MCF 10A (cell line): ENCODE results near the gene RIMS1. TPM values are rescaled to one million over a fixed set of nuclear protein-coding genes. Genes with fewer than 3 reads are reported as not detected.

Experiments used
- BruUV-seq: library from RNA; stranded (reverse); fragments of 400-500 nt; replicated peaks from 2 replicates; lab custom pipeline; 2021; lab: Mats Ljungman, UMichigan
- CTCF ChIA-PET: fragments of 300-600 bp; sonication (Branson Sonifier 250); formaldehyde crosslinking; extraction: SDS; loops from one replicate; lab custom pipeline; 2021; ENCODE audit warnings: antibody characterized with exemption, inconsistent platforms; lab: Yijun Ruan, JAX
- POLR2A ChIA-PET: fragments of 300-600, 350-650 bp; sonication (Branson Sonifier 250); formaldehyde crosslinking; extraction: SDS; loops from one replicate; lab custom pipeline; 2020; ENCODE audit warnings: antibody characterized with exemption, inconsistent platforms; lab: Yijun Ruan, JAX
- DNase-seq: peaks from one replicate; pipeline ENCODE4 v3.0.0-alpha.2; 2018; ENCODE audit not compliant: unreplicated experiment
- H3K27ac Mint-ChIP-seq: one replicate; pipeline ENCODE4 v1.8.0; 2022; ENCODE audit warnings: mild to moderate bottlenecking, low read depth, mixed read lengths; ENCODE audit not compliant: unreplicated experiment
- H3K27me3 Mint-ChIP-seq: one replicate; pipeline ENCODE4 v1.8.0; 2022; ENCODE audit warnings: mixed read lengths; ENCODE audit not compliant: insufficient read depth, unreplicated experiment
- H3K36me3 Mint-ChIP-seq: one replicate; pipeline ENCODE4 v1.8.0; 2022; ENCODE audit warnings: mild to moderate bottlenecking, moderate library complexity, mixed read lengths; ENCODE audit not compliant: insufficient read depth, unreplicated experiment
- H3K4me1 Mint-ChIP-seq: one replicate; pipeline ENCODE4 v1.8.0; 2022; ENCODE audit warnings: mixed read lengths; ENCODE audit not compliant: insufficient read depth, unreplicated experiment
- H3K4me3 Mint-ChIP-seq: one replicate; pipeline ENCODE4 v1.8.0; 2022; ENCODE audit warnings: mild to moderate bottlenecking, moderate library complexity, mixed read lengths; ENCODE audit not compliant: unreplicated experiment
- H3K9me3 Mint-ChIP-seq: one replicate; pipeline ENCODE4 v1.8.0; 2022; ENCODE audit warnings: mixed read lengths; ENCODE audit not compliant: unreplicated experiment
- CTCF ChIP-seq: fragments of 200-600 bp; IDR thresholded peaks from one replicate; pipeline ENCODE4 v1.8.0; 2022; ENCODE audit warnings: antibody characterized with exemption, mild to moderate bottlenecking; ENCODE audit not compliant: unreplicated experiment
- intact Hi-C: fragments of 100-400 bp; cut with micrococcal nuclease; formaldehyde crosslinking; loops from 2 replicates; pipeline ENCODE4 v1.14.1; 2022
- total RNA-seq: library from RNA; stranded (reverse); gene quantifications from 2 replicates; pipeline ENCODE4 v1.2.3, GENCODE V29; 2022

RIMS1 gene
- total RNA-seq, 1 experiment from 2014 or later, result not detected

- Mint-ChIP-seq H3K4me3 (no peak overlapping the region), H3K27me3 (peaks cover 58% of the 10 kb centered on the region), H3K27ac (no peak overlapping the region), H3K9me3 (peaks cover 7% of the 10 kb centered on the region), H3K36me3 (no peaks in the 10 kb centered on the region), H3K4me1 (no peaks in the 10 kb centered on the region)
- POLR2A ChIA-PET, result no interaction called here
- BruUV-seq, result no TSS peak
- no peak for DNase-seq
- CTCF ChIA-PET, result interaction anchor here (1.2 kb wide), 1 partner anchor 9 kb away, joined by 4 read pairs; no protein-coding TSS in a partner anchor
- intact Hi-C loops, result no loop called here
- TF ChIP-seq CTCF, result no peak
Observed at GRCh38 chr6:71889366-71889765, 3.0 kb downstream of the RIMS1 start.

GRCh38 chr6:71892641-71893040, 6.3 kb downstream of the RIMS1 start:
- ChIA-PET CTCF (interaction anchor here (0.6 kb wide), 1 partner anchor 52 kb away, joined by 3 read pairs; no protein-coding TSS in a partner anchor), POLR2A (no interaction called here)
- no peak for DNase-seq
- no TSS peak for BruUV-seq
- Mint-ChIP-seq H3K4me1 (no peaks in the 10 kb centered on the region), H3K9me3 (no peaks in the 10 kb centered on the region), H3K4me3 (no peak overlapping the region), H3K36me3 (no peaks in the 10 kb centered on the region), H3K27ac (no peak overlapping the region), H3K27me3 (peaks cover 57% of the 10 kb centered on the region)
- intact Hi-C loops, result no loop called here
- no peak for TF ChIP-seq CTCF

- H3K4me3 Mint-ChIP-seq, result no peak overlapping the region
- no peak for DNase-seq
- no peak for TF ChIP-seq CTCF
- no peaks in the 10 kb centered on the region for H3K9me3 Mint-ChIP-seq
- peaks cover 15% of the 10 kb centered on the region for H3K27me3 Mint-ChIP-seq
- no TSS peak for BruUV-seq
- CTCF ChIA-PET, result no interaction called here
- no peak overlapping the region for H3K27ac Mint-ChIP-seq
- no peaks in the 10 kb centered on the region for H3K36me3 Mint-ChIP-seq
- POLR2A ChIA-PET, result no interaction called here
- no peaks in the 10 kb centered on the region for H3K4me1 Mint-ChIP-seq
- intact Hi-C loops, result no loop called here
Observed at GRCh38 chr6:71900642-71901041, 14.3 kb downstream of the RIMS1 start.

- no peak for DNase-seq
- intact Hi-C loops, result no loop called here
- Mint-ChIP-seq H3K27ac (no peak overlapping the region), H3K9me3 (no peaks in the 10 kb centered on the region), H3K36me3 (no peaks in the 10 kb centered on the region), H3K27me3 (peaks cover 4% of the 10 kb centered on the region), H3K4me3 (no peak overlapping the region), H3K4me1 (no peaks in the 10 kb centered on the region)
- no peak for TF ChIP-seq CTCF
- CTCF ChIA-PET, result no interaction called here
- POLR2A ChIA-PET, result no interaction called here
- no TSS peak for BruUV-seq
Observed at GRCh38 chr6:71902261-71902660, 15.9 kb downstream of the RIMS1 start.
